ENCODE results near the gene RPL3.
"Not testable (repeated sequence)": the region's sequence is repeated elsewhere in the genome, so short reads cannot be mapped to it uniquely, and the experiment has no call there.

Gene RPL3

DNA sequence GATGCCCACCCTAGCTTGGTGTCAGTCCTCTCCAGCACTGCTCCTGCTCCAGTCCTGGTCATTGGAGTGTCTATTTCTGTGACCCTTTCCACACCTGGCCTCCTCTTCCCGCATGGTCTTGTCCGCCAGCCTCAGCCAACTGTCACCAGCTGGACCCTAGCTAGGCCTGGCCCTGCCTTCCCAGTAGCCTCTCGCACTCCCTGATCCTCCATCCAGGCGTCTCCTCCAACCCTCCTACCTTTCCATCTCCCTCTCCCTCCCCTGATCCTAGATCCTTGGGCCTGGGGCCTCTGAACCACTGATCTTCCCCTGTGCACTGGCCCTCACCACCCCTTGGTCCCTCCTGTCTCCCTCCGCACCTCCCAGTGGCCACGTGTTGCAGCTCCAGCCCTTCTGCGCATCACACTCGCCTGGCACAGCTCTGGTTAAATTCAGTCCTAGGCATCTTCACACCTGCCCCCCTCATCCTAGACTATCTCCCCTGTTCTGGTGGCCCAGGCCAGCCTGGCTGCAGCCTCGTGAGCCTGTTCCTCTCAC, 40.3 kb upstream of the RPL3 start:
- no peak overlapping the region for H3K9ac ChIP-seq (ENCODE audit: low read length)

DNA sequence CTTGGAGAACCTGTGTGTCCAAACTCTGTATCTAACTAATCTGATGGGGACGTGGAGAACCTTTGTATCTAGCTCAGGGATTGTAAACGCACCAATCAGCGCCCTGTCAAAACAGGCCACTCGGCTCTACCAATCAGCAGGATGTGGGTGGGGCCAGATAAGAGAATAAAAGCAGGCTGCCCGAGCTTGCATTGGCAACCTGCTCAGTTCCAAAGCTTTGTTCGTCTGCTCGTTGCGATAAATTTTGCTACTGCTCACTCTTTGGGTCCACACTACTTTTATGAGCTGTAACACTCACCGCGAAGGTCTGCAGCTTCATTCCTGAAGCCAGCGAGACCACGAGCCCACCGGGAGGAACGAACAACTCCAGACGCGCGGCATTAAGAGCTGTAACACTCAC, 38.8 kb upstream of the RPL3 start:
- H3K36me3 ChIP-seq (ENCODE audit: control insufficient read depth, insufficient read depth, low read length); H3K4me1 ChIP-seq (ENCODE audit: control insufficient read depth, insufficient read depth, low read length); H3K27ac ChIP-seq (ENCODE audit: low read depth, low read length); H3K4me3 ChIP-seq (ENCODE audit: low read length); H3K9ac ChIP-seq (ENCODE audit: low read length); H3K27me3 ChIP-seq (ENCODE audit: control insufficient read depth, insufficient read depth, low read length): not testable (repeated sequence)

More for the DNA sequence above, 40.3 kb upstream of the RPL3 start:
- Histone ChIP-seq H3K27ac (ENCODE audit: low read depth, low read length) (no peak overlapping the region), H3K27me3 (ENCODE audit: control insufficient read depth, insufficient read depth, low read length) (no peaks in the 10 kb centered on the region), H3K4me1 (ENCODE audit: control insufficient read depth, insufficient read depth, low read length) (peaks cover 6% of the 10 kb centered on the region), H3K36me3 (ENCODE audit: control insufficient read depth, insufficient read depth, low read length) (no peaks in the 10 kb centered on the region), H3K4me3 (ENCODE audit: low read length) (no peak overlapping the region)

DNA sequence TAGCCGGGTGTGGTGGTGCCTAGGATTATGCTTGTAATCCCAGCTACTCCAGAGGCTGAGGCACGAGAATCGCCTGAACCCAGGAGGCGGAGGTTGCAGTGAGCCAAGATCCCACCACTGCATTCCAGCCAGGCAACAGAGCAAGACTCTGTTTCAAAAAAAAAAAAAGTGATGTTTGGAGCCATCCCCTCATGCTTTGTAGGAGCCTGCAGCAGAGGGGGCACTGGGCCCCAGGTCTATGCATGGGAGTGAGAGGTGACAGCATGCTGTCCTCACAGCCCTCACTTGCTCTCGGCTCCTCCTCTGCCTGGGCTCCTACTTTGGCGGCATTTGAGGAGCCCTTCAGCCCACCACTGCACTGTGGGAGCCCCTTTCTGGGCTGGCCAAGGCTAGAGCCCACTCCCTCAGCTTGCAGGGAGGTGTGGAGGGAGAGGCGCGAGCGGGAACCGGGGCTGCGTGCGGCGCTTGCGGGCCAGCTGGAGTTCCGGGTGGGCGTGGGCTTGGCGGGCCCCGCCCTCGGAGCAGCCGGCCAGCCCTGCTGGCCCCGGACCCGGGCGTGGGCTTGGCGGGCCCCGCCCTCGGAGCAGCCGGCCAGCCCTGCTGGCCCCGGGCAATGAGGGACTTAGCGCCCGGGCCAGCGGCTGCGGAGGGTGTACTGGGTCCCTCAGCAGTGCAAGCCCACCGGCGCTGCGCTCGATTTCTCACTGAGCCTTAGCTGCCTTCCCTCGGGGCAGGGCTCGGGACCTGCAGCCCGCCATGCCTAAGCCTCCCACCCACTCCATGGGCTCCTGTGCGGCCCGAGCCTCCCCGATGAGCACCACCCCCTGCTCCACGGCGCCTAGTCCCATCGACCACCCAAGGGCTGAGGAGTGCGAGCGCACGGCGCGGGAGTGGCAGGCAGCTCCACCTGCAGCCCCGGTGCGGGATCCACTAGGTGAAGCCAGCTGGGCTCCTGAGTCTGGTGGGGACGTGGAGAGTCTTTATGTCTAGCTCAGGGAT, 38.0 kb upstream of the RPL3 start:
- H3K27ac ChIP-seq (ENCODE audit: low read depth, low read length); H3K36me3 ChIP-seq (ENCODE audit: control insufficient read depth, insufficient read depth, low read length); H3K27me3 ChIP-seq (ENCODE audit: control insufficient read depth, insufficient read depth, low read length); H3K4me1 ChIP-seq (ENCODE audit: control insufficient read depth, insufficient read depth, low read length); H3K9ac ChIP-seq (ENCODE audit: low read length); H3K4me3 ChIP-seq (ENCODE audit: low read length): not testable (repeated sequence)

DNA sequence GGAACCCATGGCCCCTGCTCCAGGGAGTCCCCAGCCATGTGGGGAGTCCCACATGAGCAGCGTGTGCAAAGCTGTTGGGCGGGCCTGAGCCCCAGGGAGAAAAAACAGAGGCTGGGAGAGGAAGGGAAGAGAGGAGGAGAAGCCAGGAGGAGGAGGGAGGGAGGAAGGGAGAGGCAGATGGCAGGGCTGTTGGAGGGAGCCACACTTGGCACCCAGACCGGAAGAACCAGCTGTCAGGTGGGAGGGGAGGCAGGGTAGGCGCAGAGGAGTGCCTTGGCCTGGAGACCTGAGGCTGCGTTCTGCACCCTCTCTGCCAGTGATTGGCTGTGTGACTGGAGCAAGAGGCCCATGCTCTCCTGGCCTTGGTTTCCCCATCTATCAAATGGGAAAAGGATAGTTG, 37.0 kb upstream of the RPL3 start:
- Histone ChIP-seq H3K27ac (ENCODE audit: low read depth, low read length) (no peak overlapping the region), H3K9ac (ENCODE audit: low read length) (no peak overlapping the region), H3K27me3 (ENCODE audit: control insufficient read depth, insufficient read depth, low read length) (no peaks in the 10 kb centered on the region), H3K4me3 (ENCODE audit: low read length) (no peak overlapping the region), H3K36me3 (ENCODE audit: control insufficient read depth, insufficient read depth, low read length) (no peaks in the 10 kb centered on the region), H3K4me1 (ENCODE audit: control insufficient read depth, insufficient read depth, low read length) (no peaks in the 10 kb centered on the region)

DNA sequence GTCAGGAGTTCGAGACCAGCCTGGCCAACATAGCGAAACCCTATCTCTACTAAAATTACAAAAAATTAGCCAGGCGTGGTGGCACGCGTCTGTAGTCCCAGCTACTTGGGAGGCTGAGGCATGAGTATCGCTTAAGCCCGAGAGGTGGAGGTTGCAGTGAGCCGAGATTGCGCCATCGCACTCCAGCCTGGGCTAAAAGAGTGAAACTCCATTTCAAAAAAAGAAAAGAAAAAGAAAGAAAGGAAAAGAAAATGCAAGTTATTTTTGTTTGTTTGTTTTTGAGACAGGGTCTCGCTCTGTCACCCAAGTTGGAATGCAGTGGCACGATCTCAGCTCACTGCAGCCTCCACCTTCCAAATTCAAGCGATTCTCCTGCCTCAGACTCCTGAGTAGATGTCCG, 36.4 kb upstream of the RPL3 start:
- H3K27ac ChIP-seq (ENCODE audit: low read depth, low read length); H3K4me3 ChIP-seq (ENCODE audit: low read length); H3K36me3 ChIP-seq (ENCODE audit: control insufficient read depth, insufficient read depth, low read length); H3K27me3 ChIP-seq (ENCODE audit: control insufficient read depth, insufficient read depth, low read length); H3K9ac ChIP-seq (ENCODE audit: low read length); H3K4me1 ChIP-seq (ENCODE audit: control insufficient read depth, insufficient read depth, low read length): not testable (repeated sequence)

DNA sequence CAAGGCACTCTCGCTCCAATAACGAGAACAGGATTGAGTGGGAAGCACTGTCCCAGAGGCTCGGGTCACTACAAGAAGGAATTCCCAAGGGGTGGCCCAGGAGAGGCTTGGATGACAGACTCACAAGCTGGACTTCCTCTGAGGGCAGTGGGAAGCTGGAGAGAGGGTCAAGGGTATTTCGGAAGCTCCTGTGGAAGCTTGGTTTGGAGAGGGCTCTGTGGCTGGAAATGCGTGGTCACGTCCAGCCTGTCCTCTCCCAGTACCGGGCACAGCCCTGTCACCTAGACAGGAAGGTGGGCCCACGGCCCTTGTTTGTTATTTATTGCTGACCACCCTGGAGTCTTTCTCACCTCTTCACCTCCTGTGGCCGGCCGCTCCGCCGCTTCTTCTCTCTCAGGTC, 35.7 kb upstream of the RPL3 start:
- Histone ChIP-seq H3K27me3 (ENCODE audit: control insufficient read depth, insufficient read depth, low read length) (no peaks in the 10 kb centered on the region), H3K9ac (ENCODE audit: low read length) (no peak overlapping the region), H3K27ac (ENCODE audit: low read depth, low read length) (no peak overlapping the region), H3K4me1 (ENCODE audit: control insufficient read depth, insufficient read depth, low read length) (peaks cover 2% of the 10 kb centered on the region), H3K4me3 (ENCODE audit: low read length) (no peak overlapping the region), H3K36me3 (ENCODE audit: control insufficient read depth, insufficient read depth, low read length) (no peaks in the 10 kb centered on the region)

DNA sequence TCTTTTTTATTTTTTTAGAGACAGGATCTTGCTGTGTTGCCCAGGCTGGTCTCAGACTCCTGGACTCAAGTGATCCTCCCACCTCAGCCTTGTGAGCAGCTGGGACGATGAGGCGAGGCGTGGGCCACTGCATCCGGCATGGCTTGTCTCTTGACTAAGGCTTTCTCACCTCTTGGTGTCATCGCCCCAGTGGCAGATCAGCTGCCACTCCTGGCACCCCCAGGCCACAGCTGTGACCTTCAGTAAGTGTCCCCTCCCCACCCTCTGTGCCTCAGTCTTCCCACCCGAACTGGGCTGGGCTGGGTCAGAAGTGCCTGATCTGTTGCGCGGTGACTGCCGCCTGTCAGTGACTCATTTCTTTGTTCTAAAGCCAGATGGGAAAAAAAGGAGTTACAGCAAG, 33.9 kb upstream of the RPL3 start:
- H3K9ac ChIP-seq (ENCODE audit: low read length), result no peak overlapping the region

DNA sequence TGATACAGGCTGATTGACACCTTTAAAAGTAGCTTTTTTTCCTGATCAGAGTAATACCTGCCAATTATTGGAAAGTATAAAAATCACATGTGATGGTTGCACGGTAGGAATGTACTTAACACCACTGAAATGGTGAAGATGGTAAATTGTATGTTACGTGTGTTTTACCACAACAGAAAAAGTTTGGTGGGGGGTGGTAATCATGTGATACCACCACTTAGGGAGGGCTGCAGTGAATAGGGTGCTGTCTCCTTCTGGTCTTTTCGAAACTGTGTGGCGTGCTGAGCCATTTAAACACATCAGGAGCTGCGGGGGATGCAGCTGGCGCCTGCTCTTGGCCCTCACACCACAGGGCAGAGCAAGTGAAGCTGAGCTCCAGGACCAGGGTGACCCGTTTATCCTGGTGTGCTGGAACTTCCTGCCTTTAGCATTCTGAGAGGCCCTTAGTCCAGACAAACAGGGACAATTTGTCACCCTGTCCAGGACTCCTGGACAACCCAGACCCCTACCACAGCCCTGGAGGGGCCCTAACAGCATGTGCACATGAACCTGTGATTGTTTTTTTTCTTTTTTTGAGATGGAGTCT, 33.0 kb upstream of the RPL3 start:
- H3K27ac ChIP-seq (ENCODE audit: low read depth, low read length), result no peak overlapping the region
- H3K4me1 ChIP-seq (ENCODE audit: control insufficient read depth, insufficient read depth, low read length), result peaks cover 7% of the 10 kb centered on the region
- H3K36me3 ChIP-seq (ENCODE audit: control insufficient read depth, insufficient read depth, low read length), result no peaks in the 10 kb centered on the region
- H3K4me3 ChIP-seq (ENCODE audit: low read length), result no peak overlapping the region
- no peak overlapping the region for H3K9ac ChIP-seq (ENCODE audit: low read length)
- H3K27me3 ChIP-seq (ENCODE audit: control insufficient read depth, insufficient read depth, low read length), result no peaks in the 10 kb centered on the region

More for the DNA sequence above, 33.9 kb upstream of the RPL3 start:
- no peaks in the 10 kb centered on the region for H3K36me3 ChIP-seq (ENCODE audit: control insufficient read depth, insufficient read depth, low read length)
- no peak overlapping the region for H3K27ac ChIP-seq (ENCODE audit: low read depth, low read length)
- no peak overlapping the region for H3K4me3 ChIP-seq (ENCODE audit: low read length)
- H3K27me3 ChIP-seq (ENCODE audit: control insufficient read depth, insufficient read depth, low read length), result no peaks in the 10 kb centered on the region
- peaks cover 7% of the 10 kb centered on the region for H3K4me1 ChIP-seq (ENCODE audit: control insufficient read depth, insufficient read depth, low read length)

DNA sequence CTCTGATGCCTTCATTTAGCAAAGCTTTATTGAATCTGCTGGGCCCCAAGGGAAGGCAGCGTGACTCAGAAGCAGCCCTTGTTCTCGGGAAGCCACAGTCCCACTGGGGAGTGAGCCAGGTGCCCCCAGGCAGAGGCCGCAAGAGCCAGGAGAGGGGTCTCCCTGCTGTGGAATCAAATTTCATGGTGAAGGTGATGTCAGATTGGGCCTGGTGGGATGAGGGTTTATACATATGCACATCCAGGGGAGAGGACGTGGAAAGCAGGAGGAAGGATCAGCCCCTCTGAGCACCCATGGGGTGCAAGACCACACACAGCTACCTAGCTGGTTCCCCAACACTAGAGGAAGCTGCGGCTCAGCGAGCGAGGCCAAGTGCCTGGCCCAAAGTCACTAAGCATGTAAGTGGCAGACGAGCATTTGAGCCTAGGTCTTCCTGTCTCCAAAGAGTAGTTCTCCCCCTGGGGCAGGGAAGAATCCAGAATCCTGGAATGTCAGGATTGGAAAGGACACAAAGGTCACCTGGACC, 32.3 kb upstream of the RPL3 start:
- Histone ChIP-seq H3K4me3 (ENCODE audit: low read length) (no peak overlapping the region), H3K4me1 (ENCODE audit: control insufficient read depth, insufficient read depth, low read length) (peaks cover 7% of the 10 kb centered on the region), H3K27me3 (ENCODE audit: control insufficient read depth, insufficient read depth, low read length) (no peaks in the 10 kb centered on the region), H3K36me3 (ENCODE audit: control insufficient read depth, insufficient read depth, low read length) (no peaks in the 10 kb centered on the region), H3K27ac (ENCODE audit: low read depth, low read length) (no peak overlapping the region), H3K9ac (ENCODE audit: low read length) (no peak overlapping the region)

DNA sequence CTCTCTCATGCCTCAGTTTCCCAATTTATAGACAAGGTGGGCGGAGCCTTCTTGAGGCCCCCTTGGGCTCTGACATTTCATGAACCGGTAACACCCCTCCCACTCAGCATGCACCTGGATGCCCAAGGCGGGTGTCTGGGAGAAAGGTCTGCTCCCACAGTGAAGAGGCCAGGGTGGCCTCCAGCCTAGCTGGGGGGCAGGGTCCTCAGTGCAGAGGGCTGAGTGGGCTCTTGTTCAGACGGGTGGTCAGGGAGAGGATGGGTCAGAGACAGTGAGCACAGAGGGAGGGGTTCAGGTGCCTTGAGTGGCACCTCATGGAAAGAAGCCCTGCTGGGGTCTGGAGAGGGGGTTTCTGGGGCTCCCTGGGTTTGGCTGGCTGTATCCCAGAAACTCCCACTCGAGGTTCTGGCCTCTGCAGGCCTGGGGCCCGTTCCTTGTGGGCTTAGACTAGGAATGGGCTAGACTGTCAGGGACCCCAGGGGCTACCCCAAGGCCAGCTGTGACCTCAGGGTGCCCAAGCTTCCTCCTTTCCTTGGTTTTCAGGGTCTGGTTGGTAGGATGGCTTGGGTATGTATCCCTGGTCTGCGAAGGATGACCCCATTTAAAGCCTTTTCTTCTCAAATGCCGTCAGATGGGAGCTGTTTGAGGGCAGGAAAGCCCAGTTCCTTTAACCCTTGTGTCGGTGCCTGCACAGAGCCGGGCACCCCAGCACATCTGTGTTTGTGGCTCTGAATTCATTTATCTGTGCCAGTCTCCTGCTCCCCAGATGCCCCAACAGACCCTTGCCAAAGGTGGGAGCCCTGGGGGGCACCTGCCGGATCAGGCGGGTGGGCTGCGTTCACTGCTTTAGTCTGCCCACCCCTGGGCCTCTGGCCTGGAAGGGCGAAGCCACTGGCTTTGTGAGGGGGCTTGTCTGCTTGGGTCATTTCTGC, 31.6 kb upstream of the RPL3 start:
- H3K27ac ChIP-seq (ENCODE audit: low read depth, low read length), result peak overlapping the region; percentile 37
- peak overlapping the region; percentile 68 for H3K4me3 ChIP-seq (ENCODE audit: low read length)
- H3K36me3 ChIP-seq (ENCODE audit: control insufficient read depth, insufficient read depth, low read length), result no peaks in the 10 kb centered on the region
- H3K9ac ChIP-seq (ENCODE audit: low read length), result peak overlapping the region; percentile 36
- H3K27me3 ChIP-seq (ENCODE audit: control insufficient read depth, insufficient read depth, low read length), result no peaks in the 10 kb centered on the region
- H3K4me1 ChIP-seq (ENCODE audit: control insufficient read depth, insufficient read depth, low read length), result peaks cover 7% of the 10 kb centered on the region

DNA sequence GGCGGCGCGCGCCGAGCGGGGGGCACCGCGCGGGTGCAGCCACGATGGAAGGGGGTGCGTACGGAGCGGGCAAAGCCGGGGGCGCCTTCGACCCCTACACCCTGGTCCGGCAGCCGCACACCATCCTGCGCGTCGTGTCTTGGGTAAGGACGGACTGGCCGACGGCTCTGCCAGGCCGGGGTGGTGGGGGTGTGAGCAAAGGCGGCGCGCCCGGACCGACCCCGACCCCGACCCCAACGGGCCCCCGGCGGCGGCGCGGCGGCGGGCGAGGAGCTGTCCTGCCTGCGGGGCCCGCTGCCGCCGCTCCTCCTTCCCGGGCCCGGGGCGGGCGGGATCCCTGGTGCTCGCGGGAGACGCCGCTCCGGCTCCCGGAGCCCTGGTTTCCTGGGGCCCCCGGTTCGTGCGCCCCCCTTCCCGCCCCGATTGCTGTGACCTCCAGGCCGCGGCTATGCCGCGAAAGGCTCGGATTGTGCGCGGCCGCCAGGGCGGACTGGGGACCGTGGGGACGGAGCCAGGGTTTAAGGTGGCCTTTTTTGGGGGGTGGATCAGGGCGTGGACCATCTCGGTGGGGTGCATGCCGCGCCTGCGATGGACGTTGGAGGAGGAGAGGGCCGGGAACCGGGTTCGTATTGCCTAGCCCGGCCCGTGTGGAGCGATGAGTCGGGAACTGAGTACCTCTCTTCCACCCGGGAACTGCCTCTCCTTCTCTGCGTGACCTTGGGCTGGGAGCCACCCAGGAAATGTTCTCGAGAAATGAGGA, 30.7 kb upstream of the RPL3 start, which contains the start of gene SYNGR1:
Gene SYNGR1, plus strand, starts transcription at position 25 of the 760 bp plus-strand sequence. Its CDS starts 20 bp downstream, at position 45.
- peak within 1 kb of the TSS; percentile 62 for H3K9ac ChIP-seq (ENCODE audit: low read length)
- H3K27me3 ChIP-seq (ENCODE audit: control insufficient read depth, insufficient read depth, low read length), result no peaks in the 10 kb centered on the region
- peak within 1 kb of the TSS; percentile 61 for H3K27ac ChIP-seq (ENCODE audit: low read depth, low read length)
- peaks cover 7% of the 10 kb centered on the region for H3K4me1 ChIP-seq (ENCODE audit: control insufficient read depth, insufficient read depth, low read length)
- no peaks in the 10 kb centered on the region for H3K36me3 ChIP-seq (ENCODE audit: control insufficient read depth, insufficient read depth, low read length)
- H3K4me3 ChIP-seq (ENCODE audit: low read length), result peak within 1 kb of the TSS; percentile 74
